Stimulated activated CD8-positive, alpha-beta memory T cell treated with anti-CD3 and anti-CD28 coated beads, Interleukin-2, amount 100 ng/mL, for 1 hour (primary cell): ENCODE results near the gene CFAP45.
A peak's percentile ranks its signal among the peaks of the same experiment; 100 is the strongest.

Experiments
- DNase-seq, 2 donors: peaks; one replicate each; pipeline ENCODE4 v3.0.0-alpha.2; 2020; ENCODE audit warnings: low read depth in 2 of 2

Gene CFAP45

DNA sequence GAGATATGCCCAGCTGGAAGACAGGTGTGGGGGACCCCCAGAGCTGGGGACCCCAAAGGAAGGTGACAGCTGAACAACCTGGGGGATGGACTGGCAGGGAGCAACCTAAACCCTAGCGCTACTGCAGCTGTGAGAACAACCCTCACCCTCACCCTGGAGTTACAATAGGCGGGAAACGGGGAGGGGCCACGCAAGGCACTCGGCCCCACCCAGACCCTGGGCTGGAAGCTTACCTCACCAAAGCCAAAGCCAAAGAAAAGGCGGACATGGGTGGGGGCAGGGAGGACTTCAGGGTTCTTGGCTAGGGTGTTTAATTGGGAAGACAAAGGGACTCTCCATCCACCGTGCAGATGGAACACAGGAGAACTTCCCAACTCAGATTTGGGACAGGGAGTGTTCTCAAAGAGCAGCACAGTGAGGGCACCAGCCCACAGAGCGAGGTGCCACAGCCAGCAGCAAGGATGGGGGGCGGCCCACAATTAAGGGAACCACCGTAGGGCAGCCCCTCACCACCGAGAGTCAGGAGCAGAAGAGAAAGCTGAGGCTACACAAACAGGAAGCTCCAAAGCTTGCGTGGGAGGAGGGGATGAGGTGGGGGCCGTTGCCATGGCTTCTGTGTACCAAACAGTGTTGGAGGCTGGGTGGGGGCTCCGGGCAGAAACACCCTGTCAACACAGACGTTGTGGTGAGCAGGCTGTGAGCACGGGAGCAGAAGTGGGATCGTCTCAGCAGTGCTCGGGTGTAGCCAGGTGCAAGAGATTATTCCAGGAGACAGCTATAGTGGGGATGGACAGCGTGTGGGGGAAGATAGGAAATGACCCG lies 23.4 kb upstream of the CFAP45 start:
- peak; percentile 73 to 81 for DNase-seq

- no peak for DNase-seq
Observed at GRCh38 chr1:159922511-159923202, 22.7 kb upstream of the CFAP45 start.

DNA sequence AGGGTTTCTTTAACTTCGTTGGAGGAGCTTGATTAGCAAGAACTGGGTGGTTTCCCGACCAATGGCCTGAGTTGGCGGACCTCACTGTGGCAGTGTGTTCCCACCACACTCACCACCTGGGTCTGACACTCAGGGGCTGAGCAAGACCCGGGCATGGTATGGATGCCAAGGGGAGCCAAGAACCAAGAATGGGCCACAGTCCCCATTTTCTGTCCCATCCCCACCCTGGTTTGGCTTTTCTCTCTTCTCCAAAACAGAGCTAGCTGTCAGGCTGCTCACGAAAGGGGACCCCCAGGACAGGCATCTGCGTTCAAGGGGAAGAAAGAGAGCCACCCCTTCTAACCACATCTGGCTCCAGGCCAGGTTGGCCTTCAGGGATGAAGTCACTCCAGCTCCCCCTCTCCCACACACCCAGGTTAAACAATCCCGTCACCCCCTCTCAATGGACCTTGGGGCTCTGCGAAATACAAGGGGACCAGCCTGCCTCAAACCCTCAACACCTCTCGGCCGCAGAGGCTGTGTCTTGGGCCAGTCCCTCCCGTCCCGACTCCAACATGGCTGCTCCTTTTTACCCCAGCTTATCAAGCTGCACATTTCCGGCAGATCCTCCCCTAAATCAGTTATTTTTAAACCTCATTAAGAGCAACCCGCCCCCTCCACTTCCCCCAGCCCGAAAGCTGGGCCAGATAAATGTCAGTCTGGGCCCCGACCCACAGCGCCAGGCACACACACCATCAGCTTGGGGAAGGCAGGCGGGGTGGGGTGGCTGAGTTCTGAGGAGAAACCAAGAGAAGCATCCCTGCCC lies 21.9 kb upstream of the CFAP45 start:
- DNase-seq, result no peak

DNA sequence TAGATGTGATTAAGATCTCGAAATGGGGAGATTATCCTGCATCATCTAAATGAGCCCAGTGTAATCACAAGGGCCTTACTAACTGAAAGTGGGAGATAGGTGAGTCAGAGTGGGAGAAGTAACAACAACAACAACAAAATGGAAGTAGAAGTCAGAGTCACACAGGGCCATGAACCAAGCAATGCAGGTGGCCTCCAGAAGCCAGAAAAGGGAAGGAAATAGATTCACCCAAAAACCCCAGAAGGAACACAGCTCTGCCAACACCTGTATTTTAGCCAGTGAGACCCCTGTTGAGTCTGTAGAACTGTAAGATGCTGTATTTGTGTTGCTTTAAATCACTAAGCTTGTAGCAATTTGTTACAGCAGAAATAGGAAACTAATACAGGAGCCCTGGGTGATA lies 21.3 kb upstream of the CFAP45 start:
- no peak for DNase-seq

- DNase-seq, result no peak
Observed at GRCh38 chr1:159920651-159921050, 20.7 kb upstream of the CFAP45 start.

DNA sequence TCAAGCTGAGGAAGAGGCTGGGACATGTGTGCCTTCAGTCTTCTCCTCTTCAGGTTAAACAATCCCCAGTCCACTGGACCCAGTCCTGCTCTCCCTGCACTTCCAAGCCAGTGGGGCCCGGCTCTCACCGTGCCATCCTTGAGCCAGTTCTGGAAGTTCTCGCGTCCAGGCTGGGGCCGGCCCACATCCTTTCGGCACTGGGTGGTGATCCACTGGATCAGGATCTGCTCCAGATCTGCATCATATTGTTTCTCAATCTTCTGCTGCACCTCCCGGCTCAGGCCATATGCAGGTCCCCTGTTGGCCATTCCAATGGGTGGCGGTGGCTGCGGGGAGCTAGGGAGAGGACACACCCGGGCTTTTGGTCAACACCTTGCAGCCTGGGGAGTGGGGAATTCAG lies 20.2 kb upstream of the CFAP45 start:
- DNase-seq, result no peak

GRCh38 chr1:159919236-159919865 lies 19.4 kb upstream of the CFAP45 start:
- DNase-seq, result no peak

DNA sequence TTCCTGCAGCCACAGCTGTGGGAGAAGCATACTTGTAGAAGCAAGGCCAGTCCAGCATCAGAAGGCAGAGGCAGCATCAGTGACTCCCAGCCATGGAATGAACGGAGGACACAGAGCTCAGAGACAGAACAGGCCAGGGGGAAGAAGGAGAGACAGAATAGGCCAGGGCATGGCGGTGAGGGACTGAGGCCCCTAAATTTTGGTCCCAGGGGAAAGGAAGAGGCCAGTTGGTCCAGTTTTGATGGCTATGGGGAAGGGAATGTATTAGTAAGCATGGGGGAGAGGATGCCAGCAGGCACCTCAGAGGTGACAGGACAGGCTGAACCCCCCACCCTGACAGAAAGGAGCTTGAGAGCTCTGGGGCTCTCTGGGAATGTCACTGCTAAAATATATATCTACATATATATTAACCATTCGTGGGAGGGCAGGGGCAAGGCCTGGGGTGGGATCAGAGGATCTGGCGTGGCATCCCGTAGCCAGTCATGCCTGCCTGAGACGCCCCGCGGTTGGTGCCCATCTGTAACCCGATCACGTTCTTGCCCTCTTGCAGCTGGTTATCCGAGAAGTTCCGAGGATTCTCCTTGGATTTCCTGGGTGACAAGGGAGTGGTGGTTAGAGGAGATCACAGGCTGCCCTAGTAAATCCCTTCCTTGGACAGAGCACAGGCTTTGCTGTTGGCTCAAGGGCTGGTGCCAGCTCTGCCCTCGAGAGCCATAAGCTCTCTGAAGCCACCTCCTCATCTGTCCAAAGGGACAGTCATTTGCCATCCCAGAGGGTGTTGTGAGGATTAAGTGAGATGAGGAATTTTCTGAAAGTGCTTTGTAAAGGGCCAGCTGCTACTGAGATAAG lies 18.6 kb upstream of the CFAP45 start:
- DNase-seq, result no peak

DNA sequence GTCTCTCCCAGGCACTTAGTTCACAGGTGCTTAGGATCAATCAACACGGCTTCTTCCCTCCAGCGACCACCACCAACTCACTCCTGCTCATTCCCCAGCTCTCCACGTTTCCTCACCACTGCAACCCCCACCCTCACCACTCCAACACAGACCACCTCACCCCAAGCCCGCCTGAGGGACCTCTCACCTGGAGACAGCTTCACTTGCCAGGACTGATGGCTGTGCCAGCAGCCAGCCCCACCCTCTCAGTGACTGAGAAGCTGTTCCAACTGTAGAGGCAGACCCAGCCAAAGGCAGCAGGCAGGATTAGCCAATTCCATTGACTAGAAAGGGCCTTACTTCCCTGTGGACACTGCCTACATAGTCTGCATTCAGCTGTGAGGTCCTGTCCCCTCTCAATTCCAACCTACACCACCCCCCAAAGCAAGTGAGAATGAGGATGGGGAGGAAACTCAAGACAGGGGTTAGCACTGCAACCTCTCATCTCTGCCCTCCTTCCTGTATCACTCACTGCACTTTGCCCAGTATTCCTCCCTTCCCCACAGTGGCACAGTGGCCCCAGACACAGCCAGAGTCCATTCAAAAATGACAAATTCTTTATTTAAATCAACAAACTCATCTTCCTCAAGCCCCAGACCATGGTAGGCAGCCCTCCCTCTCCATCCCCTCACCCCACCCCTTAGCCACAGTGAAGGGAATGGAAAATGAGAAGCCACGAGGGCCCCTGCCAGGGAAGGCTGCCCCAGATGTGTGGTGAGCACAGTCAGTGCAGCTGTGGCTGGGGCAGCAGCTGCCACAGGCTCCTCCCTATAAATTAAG lies 17.8 kb upstream of the CFAP45 start:
- no peak for DNase-seq

- DNase-seq, result no peak
Observed at GRCh38 chr1:159916242-159917051, 16.5 kb upstream of the CFAP45 start.

- DNase-seq, result no peak
Observed at GRCh38 chr1:159915571-159916241, 15.7 kb upstream of the CFAP45 start.

DNA sequence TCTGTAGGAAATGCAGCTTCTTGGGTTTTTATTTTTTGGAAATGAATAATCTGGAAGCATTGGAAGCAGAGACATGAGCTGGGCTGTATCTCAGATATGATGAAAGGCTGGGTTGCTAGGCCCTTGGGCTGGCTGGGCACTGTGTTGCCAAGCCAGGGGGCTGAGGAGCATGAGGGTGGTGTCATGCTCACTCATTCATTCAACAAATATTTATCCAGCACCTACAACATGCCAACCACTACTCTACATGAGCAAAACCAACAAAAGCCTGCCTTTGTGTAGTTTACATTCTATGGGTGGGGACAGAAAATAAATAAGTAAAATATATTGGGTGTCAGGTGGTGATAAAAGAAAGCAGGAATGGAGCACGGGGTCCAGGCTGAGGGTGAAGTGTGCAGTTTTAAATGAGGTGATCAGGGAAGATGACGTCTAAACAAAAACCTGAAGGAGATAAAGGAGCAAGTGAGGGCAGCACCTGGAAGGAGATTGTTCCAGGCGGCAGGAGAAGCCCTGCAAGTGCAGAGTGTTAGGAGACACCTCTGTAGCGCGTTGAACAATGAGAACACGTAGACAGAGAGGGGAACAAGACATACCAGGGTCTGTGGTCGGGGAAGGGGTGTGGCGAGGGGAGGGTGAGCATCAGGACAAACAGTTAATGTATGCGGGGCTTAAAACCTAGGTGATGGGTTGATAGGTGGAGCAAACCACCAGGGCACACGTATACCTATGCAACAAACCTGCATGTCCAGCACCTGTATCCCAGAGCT lies 14.5 kb upstream of the CFAP45 start:
- no peak for DNase-seq

DNA sequence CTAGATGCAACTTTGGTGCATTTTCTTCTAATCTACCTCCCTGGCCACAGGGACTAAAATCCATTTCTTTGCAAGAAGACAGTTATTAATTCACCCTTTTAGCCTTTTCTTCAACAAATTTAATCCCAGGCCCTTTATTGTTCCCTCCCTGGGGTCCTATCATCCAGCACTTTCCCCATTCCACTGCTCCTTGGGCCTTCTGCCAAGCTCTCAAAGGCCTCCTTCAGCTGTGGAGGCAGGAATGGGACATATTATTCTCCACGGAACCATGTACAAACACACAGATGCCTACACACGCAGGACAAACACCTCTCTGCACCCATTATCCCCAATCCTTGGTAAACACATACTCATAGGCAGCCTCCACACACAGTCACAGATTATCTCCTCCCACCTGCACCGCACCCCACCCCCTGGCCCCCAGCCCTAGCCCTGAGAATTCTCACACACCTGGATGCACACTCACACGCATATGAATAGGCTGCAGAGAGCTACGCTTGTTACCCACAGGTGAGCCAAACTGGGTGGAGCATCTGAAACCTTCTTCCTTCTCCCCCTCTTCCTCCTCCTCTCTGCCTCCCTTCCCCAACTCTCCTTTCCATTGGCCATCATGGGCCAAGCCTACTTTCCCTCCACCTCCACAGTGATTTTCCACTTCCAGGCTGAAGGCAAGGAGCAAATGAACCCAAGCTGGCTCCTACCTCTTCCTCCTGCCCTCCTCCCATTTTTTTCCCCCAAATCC lies 13.7 kb upstream of the CFAP45 start:
- DNase-seq, result no peak

- no peak for DNase-seq
Observed at GRCh38 chr1:159911326-159912070, 11.5 kb upstream of the CFAP45 start.

- DNase-seq, result no peak
Observed at GRCh38 chr1:159908031-159908940, 8.3 kb upstream of the CFAP45 start.
